ENCODE measurements around the gene HTN1.
"Not testable (repeated sequence)": the region's sequence is repeated elsewhere in the genome, so short reads cannot be mapped to it uniquely, and the experiment has no call there.

Gene HTN1

DNA sequence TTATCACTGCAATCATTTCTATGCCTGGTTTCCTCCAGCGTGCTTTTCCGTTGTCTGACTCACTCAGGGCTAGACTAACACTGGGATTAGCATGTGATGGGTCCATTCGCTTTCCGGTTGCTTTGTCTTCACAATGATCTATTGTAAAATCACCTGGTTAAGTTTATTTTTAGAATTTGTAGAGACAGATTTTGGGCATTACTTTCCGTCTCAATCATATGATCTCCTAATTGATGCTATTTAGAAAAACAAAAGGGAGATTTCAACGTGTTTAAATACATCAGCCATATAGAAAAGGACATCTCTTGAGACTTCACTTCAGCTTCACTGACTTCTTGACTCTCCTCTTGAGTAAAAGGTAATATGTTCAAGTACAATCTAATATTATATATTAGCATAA is at the start of gene HTN1:
Gene HTN1, plus strand, starts transcription at position 301 of the 400 bp plus-strand sequence. CDS start 2,639 bp downstream, outside the sequence.
- not testable (repeated sequence) for DNase-seq

DNA sequence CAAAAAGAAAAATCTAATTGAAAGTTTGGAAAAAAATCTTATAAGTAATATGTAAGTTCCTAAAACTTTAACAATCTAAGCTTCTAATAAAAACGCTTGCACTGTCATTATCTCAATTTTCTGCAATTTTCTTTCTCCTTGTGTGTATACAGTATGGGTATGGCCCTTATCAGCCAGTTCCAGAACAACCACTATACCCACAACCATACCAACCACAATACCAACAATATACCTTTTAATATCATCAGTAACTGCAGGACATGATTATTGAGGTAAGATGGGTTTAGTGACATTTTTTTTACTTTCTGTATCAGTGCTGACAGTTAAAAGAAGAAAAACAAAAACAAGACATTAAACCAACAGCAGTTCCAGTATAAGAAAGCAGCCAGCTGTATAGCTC is 49.5 kb upstream of the HTN1 start:
- no peak for DNase-seq

DNA sequence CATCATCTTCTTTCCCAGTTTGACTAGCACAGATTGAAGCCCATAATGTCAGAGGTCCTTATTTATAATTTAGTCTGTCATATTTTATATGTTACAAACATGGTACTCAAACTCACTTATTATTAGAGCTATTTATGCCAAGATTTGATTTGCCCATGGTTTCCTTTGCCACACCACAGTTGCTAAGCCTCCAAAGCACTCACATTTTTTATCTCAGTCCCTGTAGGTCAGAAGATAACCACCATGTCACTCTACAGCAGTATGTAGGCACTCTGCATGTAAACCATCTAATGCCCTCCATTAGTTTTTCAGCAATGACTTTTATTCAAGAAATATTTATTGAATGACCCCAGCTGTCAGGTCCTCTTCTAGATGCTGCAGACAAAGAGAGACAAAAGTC is 47.7 kb upstream of the HTN1 start:
- DNase-seq: no peak

DNA sequence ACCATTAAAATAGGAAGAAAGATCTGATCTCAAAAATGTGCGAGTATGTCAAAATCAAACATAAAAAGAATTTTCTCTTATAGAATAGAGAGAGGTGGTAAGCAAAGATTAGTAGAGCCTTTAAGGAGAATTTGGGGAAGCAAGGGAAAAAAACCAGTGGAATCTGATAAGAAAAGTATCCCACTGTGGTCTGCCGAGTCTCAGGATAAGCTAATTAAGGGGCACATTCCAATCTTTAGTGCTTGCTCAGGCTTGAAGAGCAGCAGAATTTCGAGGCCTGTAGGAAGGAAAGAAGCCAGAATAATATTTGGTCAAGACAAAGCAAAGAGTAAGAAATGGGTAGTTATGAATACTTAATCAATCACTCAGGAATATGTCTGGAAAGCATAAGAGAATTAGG is 41.5 kb upstream of the HTN1 start:
- no peak for DNase-seq

DNA sequence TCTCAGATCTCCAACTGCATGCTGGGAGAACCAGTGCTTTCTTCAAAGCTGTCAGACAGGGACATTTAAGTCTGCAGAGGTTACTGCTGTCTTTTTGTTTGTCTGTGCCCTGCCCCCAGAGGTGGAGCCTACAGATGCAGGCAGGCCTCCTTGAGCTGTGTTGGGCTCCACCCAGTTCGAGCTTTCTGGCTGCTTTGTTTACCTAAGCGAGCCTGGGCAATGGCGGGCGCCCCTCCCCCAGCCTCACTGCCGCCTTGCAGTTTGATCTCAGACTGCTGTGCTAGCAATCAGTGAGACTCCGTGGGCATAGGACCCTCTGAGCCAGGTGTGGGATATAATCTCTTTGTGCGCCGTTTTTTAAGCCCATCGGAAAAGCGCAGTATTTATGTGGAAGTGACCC is 31.2 kb upstream of the HTN1 start:
- DNase-seq: not testable (repeated sequence)

DNA sequence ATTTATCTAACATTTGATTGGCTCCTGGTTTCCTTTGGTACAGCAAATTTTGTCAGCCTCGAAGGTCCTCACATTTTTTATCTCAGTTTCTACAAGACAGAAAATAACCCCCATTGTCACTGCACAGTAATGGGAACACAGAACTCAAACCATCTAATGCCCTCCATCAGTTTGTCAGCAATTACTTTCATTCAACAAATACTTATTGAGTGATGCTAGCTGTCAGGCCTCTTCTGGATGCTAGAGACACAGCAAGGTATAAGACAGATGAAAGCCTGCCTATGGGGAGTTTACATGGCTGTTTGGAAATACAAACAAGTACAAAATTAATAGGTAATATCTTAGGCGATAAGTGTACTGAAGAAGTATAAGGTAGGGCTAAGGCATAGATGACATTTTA is 27.0 kb upstream of the HTN1 start:
- DNase-seq: no peak

DNA sequence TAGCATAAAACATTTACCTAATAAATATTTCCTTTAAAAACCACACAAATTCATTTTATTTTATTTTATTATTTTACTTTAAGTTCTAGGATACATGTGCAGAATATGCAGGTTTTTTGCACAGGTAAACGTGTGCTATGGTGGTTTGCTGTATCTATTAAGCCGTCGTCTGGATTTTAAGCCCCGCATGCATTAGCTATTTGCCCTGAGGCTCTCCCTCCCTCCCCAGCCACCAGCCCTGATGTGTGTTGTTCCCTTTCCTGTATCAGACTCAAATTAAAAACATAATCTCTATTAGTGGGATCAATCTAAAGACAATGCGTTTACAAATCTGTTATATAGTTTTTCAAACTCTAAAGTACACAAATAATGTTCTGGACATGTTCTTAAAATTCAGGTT is 23.2 kb upstream of the HTN1 start:
- DNase-seq: no peak

DNA sequence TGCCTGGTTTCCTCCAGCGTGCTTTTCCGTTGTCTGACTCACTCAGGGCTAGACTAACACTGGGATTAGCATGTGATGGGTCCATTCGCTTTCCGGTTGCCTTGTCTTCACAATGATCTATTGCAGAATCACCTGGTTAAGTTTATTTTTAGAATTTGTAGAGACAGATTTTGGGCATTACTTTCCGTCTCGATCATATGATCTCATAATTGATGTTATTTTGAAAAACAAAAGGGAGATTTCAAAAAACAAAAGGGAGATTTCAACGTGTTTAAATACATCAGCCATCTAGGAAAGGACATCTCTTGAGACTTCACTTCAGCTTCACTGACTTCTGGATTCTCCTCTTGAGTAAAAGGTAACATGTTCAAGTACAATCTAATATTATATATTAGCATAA is 22.1 kb upstream of the HTN1 start, which contains the start of gene HTN3:
Gene HTN3, plus strand, starts transcription at position 301 of the 400 bp plus-strand sequence. CDS start 2,282 bp downstream, outside the sequence.
- DNase-seq: not testable (repeated sequence)

DNA sequence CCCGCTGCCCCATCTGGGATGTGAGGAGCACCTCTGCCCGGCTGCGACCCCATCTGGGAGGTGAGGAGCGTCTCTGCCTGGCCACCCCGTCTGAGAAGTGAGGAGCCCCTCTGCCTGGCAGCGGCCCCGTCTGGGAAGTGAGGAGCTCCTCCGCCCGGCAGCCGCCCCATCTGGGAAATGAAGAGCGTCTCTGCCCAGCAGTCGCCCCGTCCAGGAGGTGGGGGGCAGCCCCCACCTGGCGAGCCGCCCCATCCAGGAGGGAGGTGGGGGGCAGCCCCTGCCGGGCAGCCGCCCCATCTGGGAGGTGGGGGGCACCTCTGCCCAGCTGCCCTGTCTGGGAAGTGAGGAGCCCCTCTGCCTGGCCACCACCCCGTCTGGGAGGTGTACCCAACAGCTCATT is 12.7 kb upstream of the HTN1 start:
- not testable (repeated sequence) for DNase-seq

DNA sequence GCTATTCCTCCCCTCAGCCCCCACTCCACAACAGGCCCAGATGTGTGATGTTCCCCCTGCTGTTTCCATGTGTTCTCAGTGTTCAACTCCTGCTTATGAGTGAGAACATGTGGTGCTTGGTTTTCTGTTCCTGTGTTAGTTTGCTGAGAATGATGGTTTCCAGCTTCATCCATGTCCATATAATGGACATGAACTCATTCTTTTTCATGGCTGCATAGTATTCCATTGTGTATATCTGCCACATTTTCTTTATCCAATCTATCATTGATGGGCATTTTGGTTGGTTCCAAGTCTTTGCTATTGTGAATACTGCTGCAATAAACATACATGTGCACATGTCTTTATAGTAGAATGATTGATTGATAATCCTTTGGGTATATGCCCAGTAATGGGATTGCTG is 10.3 kb upstream of the HTN1 start:
- DNase-seq: not testable (repeated sequence)

DNA sequence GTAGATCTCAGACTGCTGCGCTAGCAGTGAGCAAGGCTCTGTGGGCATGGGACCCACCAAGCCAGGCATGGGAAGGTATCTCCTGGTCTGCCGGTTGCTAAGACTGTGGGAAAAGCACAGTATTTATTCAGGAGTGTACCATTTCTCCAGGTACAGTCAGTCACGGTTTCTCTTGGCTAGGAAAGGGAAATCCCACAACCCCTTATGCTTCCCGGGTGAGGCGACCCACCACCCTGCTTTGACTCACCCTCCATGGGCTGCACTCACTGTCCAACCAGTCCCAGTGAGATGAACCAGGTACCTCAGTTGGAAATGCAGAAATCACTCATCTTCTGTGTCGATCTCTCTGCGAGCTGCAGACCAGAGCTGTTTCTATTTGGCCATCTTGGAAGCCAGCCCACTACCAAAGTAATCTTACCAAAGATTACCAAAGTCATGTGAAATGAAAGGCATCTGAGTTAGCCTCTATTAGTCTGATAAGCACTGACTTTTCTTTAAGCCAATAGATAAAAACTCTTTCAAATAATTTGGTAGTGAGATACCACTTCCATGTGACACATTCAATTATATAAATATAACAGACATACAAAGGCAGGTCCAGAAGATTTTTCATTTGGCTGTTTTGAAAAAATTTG is 8.5 kb upstream of the HTN1 start:
- no peak for DNase-seq

DNA sequence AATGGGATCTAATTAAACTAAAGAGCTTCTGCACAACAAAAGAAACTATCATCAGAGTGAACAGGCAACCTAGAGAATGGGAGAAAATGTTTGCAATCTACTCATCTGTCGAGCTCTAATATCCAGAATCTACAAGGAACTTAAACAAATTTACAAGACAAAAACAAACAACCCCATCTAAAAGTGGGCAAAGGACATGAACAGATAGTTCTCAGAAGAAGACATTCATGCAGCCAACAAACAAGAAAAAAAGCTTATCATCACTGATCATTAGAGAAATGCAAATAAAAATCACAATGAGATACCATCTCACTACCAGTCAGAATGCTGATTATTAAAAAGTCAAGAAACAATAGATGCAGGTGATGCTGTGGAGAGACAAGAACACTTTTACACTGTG is 6.3 kb downstream of the HTN1 start:
- DNase-seq: not testable (repeated sequence)

DNA sequence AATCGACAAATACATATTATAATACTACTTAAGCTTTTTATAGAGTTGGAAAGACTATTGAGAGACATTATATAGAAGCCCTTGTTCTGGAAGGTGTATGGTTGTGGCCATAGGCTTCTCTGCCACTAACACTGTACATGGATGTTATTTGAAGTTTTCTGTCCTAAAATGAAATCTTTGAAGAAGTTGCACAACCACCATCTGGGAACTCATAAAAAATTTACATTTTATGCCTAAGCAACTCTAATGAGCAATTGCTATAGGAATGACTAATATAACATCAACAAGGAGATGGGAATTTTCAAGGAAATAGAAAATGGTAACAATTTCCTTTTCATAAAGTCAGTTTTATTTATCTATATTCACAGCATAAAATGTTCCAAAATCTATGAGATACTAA is 7.4 kb downstream of the HTN1 start:
- no peak for DNase-seq

DNA sequence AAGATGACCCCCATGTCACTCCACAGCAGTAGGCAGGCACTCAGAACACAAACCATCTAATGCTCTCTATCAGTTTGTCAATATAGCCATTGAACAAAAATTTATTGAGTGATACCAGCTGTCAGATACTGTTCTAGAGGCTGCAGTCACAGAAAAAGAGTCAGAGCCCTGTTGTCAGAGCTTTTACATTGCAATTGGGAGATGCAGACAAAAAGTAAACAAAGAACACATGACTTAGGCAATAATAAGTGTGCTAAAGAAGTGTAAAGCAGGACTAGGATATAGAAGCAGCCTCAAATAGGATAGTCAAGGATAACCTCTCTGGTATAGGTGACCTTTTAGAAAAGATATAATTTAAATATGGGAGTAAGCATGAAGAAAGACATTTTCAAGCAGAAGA is 8.9 kb downstream of the HTN1 start:
- DNase-seq: no peak

DNA sequence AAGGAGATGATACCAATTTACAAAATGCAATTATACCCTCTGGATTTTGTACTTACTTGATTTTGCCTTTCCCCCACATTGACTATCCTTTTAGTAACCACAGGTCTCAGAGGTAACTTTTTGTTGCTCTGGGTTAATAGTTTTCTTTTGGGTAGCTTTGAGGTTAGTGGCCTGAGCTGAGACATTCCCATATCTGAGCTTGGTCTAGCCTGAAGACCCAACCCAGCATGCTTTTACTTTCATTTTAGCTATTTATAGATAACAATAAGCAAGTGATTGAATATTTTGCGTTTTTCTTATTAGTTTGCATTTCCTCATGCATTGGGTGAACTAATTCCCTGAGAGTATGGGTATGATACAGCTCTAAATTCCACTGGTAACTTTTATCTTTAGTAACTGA is 11.8 kb downstream of the HTN1 start:
- no peak for DNase-seq

DNA sequence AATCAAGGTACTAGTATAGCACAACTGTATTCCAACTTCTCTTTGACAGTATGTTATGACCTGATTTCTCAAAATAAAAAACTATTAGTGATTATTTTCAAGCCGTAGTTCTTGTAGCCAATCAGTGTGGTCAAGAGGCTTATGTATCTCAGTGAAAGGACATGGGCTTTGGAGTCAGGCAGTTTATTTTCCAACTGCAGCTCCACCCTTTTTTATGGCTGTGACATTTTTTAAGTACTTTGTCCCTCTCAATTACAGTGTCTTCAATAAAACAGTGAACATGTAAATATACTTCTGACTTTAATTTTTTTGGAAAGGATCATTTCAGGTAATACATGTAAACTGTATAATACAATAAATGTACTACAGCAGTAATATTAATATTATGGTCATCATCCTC is 30.0 kb downstream of the HTN1 start:
- no peak for DNase-seq

DNA sequence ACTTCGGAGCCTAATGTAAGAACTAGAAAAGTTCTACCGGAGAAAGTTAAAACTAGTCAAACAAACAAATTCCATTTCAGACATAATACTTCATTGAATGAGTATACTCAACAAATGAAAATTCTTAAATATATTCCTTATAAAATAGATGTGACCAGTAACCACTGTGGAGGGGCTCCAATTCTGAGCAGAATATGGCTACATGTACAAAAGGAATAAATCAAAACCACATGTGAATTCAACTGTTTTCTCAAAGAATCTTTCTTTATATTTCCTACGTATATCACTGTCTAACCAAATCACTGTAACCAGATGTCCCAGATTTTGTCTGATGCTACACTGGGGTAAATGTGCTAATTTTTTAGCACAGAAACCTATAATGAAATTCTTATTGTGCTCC is 49.0 kb downstream of the HTN1 start:
- no peak for DNase-seq

Data from stimulated activated CD4-positive, alpha-beta T cell treated with anti-CD3 and anti-CD28 coated beads, Interleukin-12 subunit alpha, Interleukin-12 subunit beta, amount 100 ng/mL, for 4 hours (primary cell).